HCT116 (cell line): Measurements from ENCODE around the gene LAMB2. TPM values are rescaled to one million over a fixed set of nuclear protein-coding genes. Genes with fewer than 3 reads are reported as not detected.

Source experiments
- ATAC-seq: fragments of 200-7000 bp; cut with Tn5 transposase; 2 replicates; pipeline ENCODE4 v1.9.1; 2020; ENCODE audit warnings: mild to moderate bottlenecking, moderate library complexity
- BruUV-seq: library from RNA; stranded (reverse); fragments of 400-500 nt; replicated peaks from 2 replicates; lab custom pipeline; 2021; lab: Mats Ljungman, UMichigan
- CTCF ChIA-PET: fragments of 300-600 bp; sonication (Branson Sonifier 250); formaldehyde crosslinking; loops from one replicate; lab custom pipeline; 2021; ENCODE audit warnings: antibody characterized with exemption; lab: Charles Lee
- POLR2A ChIA-PET: fragments of 300-600, 350-600 bp; sonication (Branson Sonifier 250); formaldehyde crosslinking; loops from one replicate; lab custom pipeline; 2021; ENCODE audit warnings: antibody characterized with exemption; lab: Charles Lee
- RAD21 ChIA-PET, 2 experiments: fragments of 300-600 bp; sonication (Branson Sonifier 250); formaldehyde crosslinking; loops; one replicate each; lab custom pipeline; 2023; ENCODE audit warnings: low total read pairs in 2 of 2; ENCODE audit not compliant: uncharacterized antibody in 2 of 2, unreplicated experiment in 2 of 2, low non-redundant PET in 1 of 2; lab: Charles Lee
- DNase-seq: peaks from one replicate; pipeline ENCODE4 v3.0.0-alpha.2; 2010; ENCODE audit warnings: low read depth, low spot score
- H2AFZ ChIP-seq: fragments of 200-600 bp; shearing (Covaris generic), sonication (generic); 2 replicates; pipeline ENCODE4 v1.6.1; 2017; ENCODE audit warnings: low read depth, mixed run types, mixed read lengths, antibody characterized with exemption, low read length; ENCODE audit not compliant: poor library complexity, severe bottlenecking
- H3K27ac ChIP-seq: 2 replicates; pipeline ENCODE4 v1.5.1; 2012; ENCODE audit warnings: low read depth, low read length
- H3K27me3 ChIP-seq: fragments of 200-600 bp; sonication (generic); 2 replicates; pipeline ENCODE4 v1.6.1; 2016; ENCODE audit warnings: mixed run types, low read length, mixed read lengths; ENCODE audit not compliant: insufficient read depth
- H3K36me3 ChIP-seq, 2 experiments: fragments of 200-500 bp in 1 of 2; fragments of 200-600 bp in 1 of 2; sonication (Bioruptor generic) in 1 of 2; sonication (generic) in 1 of 2; 2 replicates each; pipeline versions ENCODE4 v1.5.1 to v1.6.1; 2014 to 2016; ENCODE audit warnings: low read length in 2 of 2, inconsistent platforms in 1 of 2, mixed read lengths in 1 of 2, mixed run types in 1 of 2; ENCODE audit not compliant: insufficient read depth in 2 of 2, control insufficient read depth in 1 of 2
- H3K4me1 ChIP-seq, 2 experiments: fragments of 200-600 bp in 1 of 2; sonication (generic) in 1 of 2; 2 replicates each; pipeline versions ENCODE4 v1.5.1 to v1.6.1; 2012 to 2017; ENCODE audit warnings: low read length in 2 of 2, inconsistent platforms in 1 of 2, mild to moderate bottlenecking in 1 of 2, mixed read lengths in 1 of 2, mixed run types in 1 of 2, moderate library complexity in 1 of 2; ENCODE audit not compliant: insufficient read depth in 2 of 2, control insufficient read depth in 1 of 2
- H3K4me2 ChIP-seq: fragments of 200-600 bp; sonication (generic); 2 replicates; pipeline ENCODE4 v1.6.1; 2017; ENCODE audit warnings: mixed run types, low read length, mixed read lengths
- H3K4me3 ChIP-seq, 2 experiments: fragments of 200-600 bp in 1 of 2; sonication (generic) in 1 of 2; replicated peaks in 1 of 2; 2 replicates each; pipeline ENCODE4 v1.5.1; 2011 to 2016; ENCODE audit warnings: low read length in 2 of 2, control low read depth in 1 of 2, low read depth in 1 of 2, mild to moderate bottlenecking in 1 of 2, mixed read lengths in 1 of 2, mixed run types in 1 of 2
- H3K79me2 ChIP-seq: fragments of 200-600 bp; sonication (generic); 2 replicates; pipeline ENCODE4 v1.6.1; 2017; ENCODE audit warnings: mild to moderate bottlenecking, mixed run types, low read length, moderate library complexity, mixed read lengths; ENCODE audit not compliant: insufficient read depth
- H3K9ac ChIP-seq: fragments of 200-600 bp; sonication (generic); 2 replicates; pipeline ENCODE4 v1.6.1; 2016; ENCODE audit warnings: low read length, mixed read lengths
- H3K9me2 ChIP-seq: fragments of 200-600 bp; sonication (generic), shearing (Covaris generic); 2 replicates; pipeline ENCODE4 v1.6.1; 2017; ENCODE audit warnings: mixed run types, mild to moderate bottlenecking, moderate library complexity; ENCODE audit not compliant: insufficient read depth
- H3K9me3 ChIP-seq, 2 experiments: fragments of 200-500 bp in 1 of 2; fragments of 200-600 bp in 1 of 2; sonication (Bioruptor generic) in 1 of 2; sonication (generic) in 1 of 2; 2 replicates each; pipeline ENCODE4 v1.6.1; 2014 to 2017; ENCODE audit warnings: low read length in 2 of 2, mixed read lengths in 2 of 2, inconsistent platforms in 1 of 2, low read depth in 1 of 2, mild to moderate bottlenecking in 1 of 2, mixed run types in 1 of 2, moderate library complexity in 1 of 2; ENCODE audit not compliant: control insufficient read depth in 1 of 2, insufficient read depth in 1 of 2
- H4K20me1 ChIP-seq: fragments of 200-600 bp; sonication (generic), shearing (Covaris generic); 2 replicates; pipeline ENCODE4 v1.6.1; 2017; ENCODE audit warnings: mixed run types, mild to moderate bottlenecking, moderate library complexity; ENCODE audit not compliant: insufficient read depth
- CBX3 ChIP-seq: IDR thresholded peaks from 2 replicates; pipeline ENCODE4 v1.6.1; 2012; ENCODE audit warnings: low read depth
- CEBPB ChIP-seq: IDR thresholded peaks from 2 replicates; pipeline ENCODE4 v1.6.1; 2012; ENCODE audit warnings: low read depth
- ELF1 ChIP-seq: IDR thresholded peaks from 2 replicates; pipeline ENCODE4 v1.6.1; 2012; ENCODE audit warnings: low read depth, borderline replicate concordance
- EZH2 ChIP-seq: fragments of 200-600 bp; sonication (generic); IDR thresholded peaks from 2 replicates; pipeline ENCODE4 v1.6.1; 2017; ENCODE audit warnings: antibody characterized with exemption, mixed run types
- EZH2phosphoT487 ChIP-seq: fragments of 200-600 bp; IDR thresholded peaks from 2 replicates; pipeline ENCODE4 v1.6.1; 2018; ENCODE audit warnings: antibody characterized with exemption, borderline replicate concordance
- FOSL1 ChIP-seq: IDR thresholded peaks from 2 replicates; pipeline ENCODE4 v1.6.1; 2012; ENCODE audit warnings: low read depth
- POLR2AphosphoS5 ChIP-seq: IDR thresholded peaks from 2 replicates; pipeline ENCODE4 v1.6.1; 2011; ENCODE audit warnings: mild to moderate bottlenecking, low read depth, low read length, moderate library complexity
- SIN3A ChIP-seq: IDR thresholded peaks from 2 replicates; pipeline ENCODE4 v1.6.1; 2012; ENCODE audit warnings: low read depth
- TCF7L2 ChIP-seq: IDR thresholded peaks from 2 replicates; pipeline ENCODE4 v1.7.0; 2011; ENCODE audit warnings: borderline replicate concordance, inconsistent platforms; ENCODE audit not compliant: insufficient read depth, insufficient read length; ENCODE audit errors: extremely low read depth
- ZNF274 ChIP-seq: fragments of 200-500 bp; sonication (Bioruptor generic); IDR thresholded peaks from 2 replicates; pipeline ENCODE4 v1.6.1; 2014; ENCODE audit warnings: mild to moderate bottlenecking, low read depth, low read length, inconsistent platforms
- intact Hi-C: fragments of 100-400 bp; cut with micrococcal nuclease; formaldehyde crosslinking; loops from 2 replicates; pipeline ENCODE4 v1.10.0; 2022
- total RNA-seq: library from RNA; stranded (reverse); gene quantifications from one replicate; pipeline ENCODE4 v1.2.1, GENCODE V29; 2021; ENCODE audit not compliant: unreplicated experiment
- TF ChIP-seq, protein P1 (sequence below), 3 experiments: fragments of 200-600 bp in 1 of 3; sonication (generic) in 1 of 3; IDR thresholded peaks in 2 of 3; conservative IDR thresholded peaks in 1 of 3; 2 replicates each; pipeline ENCODE4 v1.5.1; 2012 to 2017; ENCODE audit warnings: low read depth in 2 of 3, low read length in 2 of 3, antibody characterized with exemption in 1 of 3, borderline replicate concordance in 1 of 3, control low read depth in 1 of 3, mild to moderate bottlenecking in 1 of 3, mixed read lengths in 1 of 3, mixed run types in 1 of 3, moderate library complexity in 1 of 3; ENCODE audit not compliant: insufficient read depth in 1 of 3

LAMB2 gene
- total RNA-seq, 1 experiment from 2014 or later, result 213 TPM

DNA sequence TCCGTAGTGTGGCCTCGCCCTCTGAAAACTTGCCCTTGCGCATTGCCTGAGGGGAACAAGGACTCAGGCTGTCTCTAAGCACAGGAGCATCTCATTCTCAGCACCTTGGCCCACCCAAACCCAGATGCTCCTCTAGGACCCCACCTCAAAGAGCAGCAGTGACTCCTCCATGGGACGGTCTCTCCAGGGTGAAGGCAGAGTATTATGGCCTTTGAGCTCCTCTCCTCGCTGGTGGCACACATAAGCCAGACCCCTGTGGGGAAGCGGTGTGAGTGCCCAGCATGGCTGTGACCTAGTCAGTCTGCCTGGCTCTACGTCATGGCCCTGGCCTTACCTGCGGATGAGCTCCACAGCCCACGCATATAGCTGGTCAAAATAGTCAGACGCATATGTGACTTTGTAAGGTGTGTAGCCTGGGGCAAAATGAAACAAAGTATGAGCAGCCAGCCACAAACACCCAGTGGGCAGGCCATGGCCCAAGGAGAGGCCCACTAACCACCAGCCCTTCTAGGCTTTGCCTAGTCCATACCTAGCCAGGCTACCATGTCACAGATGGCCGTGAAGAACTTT is 32.7 kb downstream of the LAMB2 start:
- Histone ChIP-seq H4K20me1 (no peaks in the 10 kb centered on the region), H3K27me3 (no peaks in the 10 kb centered on the region), H3K79me2 (peaks cover 23% of the 10 kb centered on the region), H3K4me3 (no peak overlapping the region), H3K27ac (no peak overlapping the region), H3K4me2 (no peak overlapping the region), H3K9ac (no peak overlapping the region), H2AFZ (no peak overlapping the region), H3K36me3 (peaks cover 40 to 43% of the 10 kb centered on the region in 2 experiments), H3K4me1 (peaks cover 7 to 20% of the 10 kb centered on the region in 2 experiments; a peak in 3 of 4 replicates), H3K9me2 (no peaks in the 10 kb centered on the region), H3K9me3 (no peaks in the 10 kb centered on the region)
- ATAC-seq (no peak), DNase-seq (no peak)
- intact Hi-C loops, result no loop called here
- ChIA-PET CTCF (no interaction called here), RAD21 (no interaction called here), POLR2A (no interaction called here)
- no TSS peak for BruUV-seq
- no peak for TF ChIP-seq ZNF274
- no peak for TF ChIP-seq EZH2
- TF ChIP-seq POLR2AphosphoS5, result no peak
- TF ChIP-seq, protein P1, sequence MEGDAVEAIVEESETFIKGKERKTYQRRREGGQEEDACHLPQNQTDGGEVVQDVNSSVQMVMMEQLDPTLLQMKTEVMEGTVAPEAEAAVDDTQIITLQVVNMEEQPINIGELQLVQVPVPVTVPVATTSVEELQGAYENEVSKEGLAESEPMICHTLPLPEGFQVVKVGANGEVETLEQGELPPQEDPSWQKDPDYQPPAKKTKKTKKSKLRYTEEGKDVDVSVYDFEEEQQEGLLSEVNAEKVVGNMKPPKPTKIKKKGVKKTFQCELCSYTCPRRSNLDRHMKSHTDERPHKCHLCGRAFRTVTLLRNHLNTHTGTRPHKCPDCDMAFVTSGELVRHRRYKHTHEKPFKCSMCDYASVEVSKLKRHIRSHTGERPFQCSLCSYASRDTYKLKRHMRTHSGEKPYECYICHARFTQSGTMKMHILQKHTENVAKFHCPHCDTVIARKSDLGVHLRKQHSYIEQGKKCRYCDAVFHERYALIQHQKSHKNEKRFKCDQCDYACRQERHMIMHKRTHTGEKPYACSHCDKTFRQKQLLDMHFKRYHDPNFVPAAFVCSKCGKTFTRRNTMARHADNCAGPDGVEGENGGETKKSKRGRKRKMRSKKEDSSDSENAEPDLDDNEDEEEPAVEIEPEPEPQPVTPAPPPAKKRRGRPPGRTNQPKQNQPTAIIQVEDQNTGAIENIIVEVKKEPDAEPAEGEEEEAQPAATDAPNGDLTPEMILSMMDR (IDR thresholded peaks at IDR 0.05 in 2 of 3, conservative IDR thresholded peaks at IDR 0.05 in 1 of 3; ENCODE audit: borderline replicate concordance in 1 of 3, insufficient read depth in 1 of 3, low read depth in 2 of 3, low read length in 2 of 3), result no peak
- no peak for TF ChIP-seq TCF7L2
- no peak for TF ChIP-seq FOSL1
- TF ChIP-seq CEBPB, result no peak
- TF ChIP-seq EZH2phosphoT487, result no peak
- TF ChIP-seq CBX3, result no peak
- TF ChIP-seq ELF1, result no peak
- TF ChIP-seq SIN3A, result no peak
- TF ChIP-seq, all 23 proteins: peak for 0
